Mesendoderm (in vitro differentiated cells): ENCODE measurements around the gene SLC4A1AP. TPM values are rescaled to one million over a fixed set of nuclear protein-coding genes. Genes with fewer than 3 reads are reported as not detected.

Experiments used
- small RNA-seq: library from polyadenylated mRNA; stranded (forward); fragments of <200 nt; extraction: miRNeasy Mini kit (QIAGEN cat#:217004); gene quantifications from one replicate; pipeline ENCODE3, GENCODE V24; 2013; ENCODE audit not compliant: insufficient read depth

Gene SLC4A1AP

Small RNA genes within 50 kb of the gene (small RNA-seq; reads per million reads assigned to genes)
- not detected for gene RF00340
